LNCaP clone FGC (cell line): Measurements from ENCODE around the gene TBC1D20.

Experiments
- DNase-seq: peaks from one replicate; pipeline ENCODE4 v3.0.0-alpha.2; 2011; ENCODE audit warnings: low read depth
- H3K4me3 ChIP-seq: 2 replicates; pipeline ENCODE4 v1.5.1; 2011; ENCODE audit warnings: mild to moderate bottlenecking, low read depth, low read length, control low read depth
- CTCF ChIP-seq: IDR thresholded peaks from 2 replicates; pipeline ENCODE4 v1.5.1; 2012; ENCODE audit warnings: mild to moderate bottlenecking; ENCODE audit not compliant: control insufficient read depth, insufficient read depth; ENCODE audit errors: extremely low read depth

The TBC1D20 gene

DNA sequence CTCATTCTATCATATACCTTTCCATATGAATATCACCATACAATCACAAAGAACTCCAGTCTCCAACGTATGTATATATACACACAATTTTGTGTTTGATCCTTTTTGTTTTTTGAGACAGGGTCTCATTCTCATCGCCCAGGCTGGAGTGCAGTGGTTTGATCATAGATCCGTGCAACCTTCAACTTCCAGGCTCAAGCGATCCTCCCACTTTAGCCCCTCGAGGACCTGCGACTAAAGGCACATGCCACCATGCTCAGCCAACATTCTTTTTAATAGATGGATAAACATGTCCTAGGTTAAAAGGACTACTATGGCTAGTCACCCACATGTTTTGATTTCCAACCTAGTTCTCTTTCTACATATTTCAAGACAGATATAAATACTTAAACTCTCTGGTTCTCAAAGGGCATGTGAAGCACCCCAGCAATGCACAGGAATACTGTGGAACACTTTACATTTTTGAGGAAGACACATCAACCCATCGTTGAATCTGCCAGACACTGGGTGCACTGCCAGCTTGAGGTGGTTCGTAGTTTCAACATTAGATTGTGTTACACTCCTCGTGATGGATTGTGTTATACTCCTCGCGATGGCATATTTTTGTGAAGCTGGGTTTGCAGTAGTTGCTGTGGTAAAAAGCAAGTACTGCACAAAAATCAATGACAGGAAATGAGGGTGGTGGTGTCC lies 40.9 kb upstream of the TBC1D20 start:
- no peak overlapping the region for H3K4me3 ChIP-seq
- TF ChIP-seq CTCF, result no peak
- no peak for DNase-seq

DNA sequence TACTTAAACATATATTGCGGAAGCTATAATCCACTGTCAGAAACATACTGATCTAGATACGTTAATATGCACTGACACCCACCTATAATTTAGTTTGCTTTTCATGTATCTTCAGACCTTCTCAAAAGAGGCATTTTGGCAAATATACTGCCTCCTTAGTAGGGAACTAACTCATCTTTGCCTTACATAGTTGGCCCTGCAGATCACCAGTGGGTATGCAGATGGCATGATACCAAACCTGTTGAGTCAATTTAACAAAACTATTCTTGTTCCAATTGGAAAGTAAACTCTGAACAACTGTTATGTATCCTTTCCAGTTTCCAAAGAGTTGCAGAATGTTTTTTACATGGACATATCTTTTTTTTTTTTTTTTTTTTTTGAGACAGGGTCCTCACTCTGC lies 35.6 kb upstream of the TBC1D20 start:
- no peak for DNase-seq
- H3K4me3 ChIP-seq, result no peak overlapping the region
- TF ChIP-seq CTCF, result no peak

DNA sequence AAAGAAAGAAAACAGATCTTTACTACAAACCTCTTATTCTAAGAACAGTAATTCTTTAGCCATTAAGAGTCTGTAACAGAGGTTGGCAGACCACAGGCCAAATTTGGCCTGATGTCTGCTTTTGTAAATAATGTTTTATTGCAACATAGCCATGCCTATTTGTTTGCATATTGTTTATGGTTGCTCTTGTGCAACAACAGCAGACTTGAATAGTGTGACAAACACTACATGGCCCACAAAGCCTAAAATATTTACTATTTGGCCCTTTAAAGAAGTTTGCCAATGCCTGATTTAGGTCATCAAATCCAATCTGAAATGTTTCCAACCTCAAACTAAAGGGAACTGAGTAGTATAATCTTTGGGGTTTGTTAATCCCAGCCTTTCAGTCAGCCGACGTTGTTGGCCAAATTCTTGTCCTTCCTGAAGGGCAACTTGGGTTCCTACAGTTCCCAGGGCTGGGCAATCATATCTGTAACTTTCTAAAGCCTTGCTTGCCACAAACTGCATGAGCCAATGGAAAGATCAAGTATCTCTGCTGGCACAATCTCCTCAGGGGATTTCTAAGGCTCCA lies 33.9 kb upstream of the TBC1D20 start:
- peak; percentile 93 for DNase-seq
- TF ChIP-seq CTCF, result no peak
- peak overlapping the region; percentile 4; the same call in 1 of the 2 replicates for H3K4me3 ChIP-seq

GRCh38 chr20:492159-492558 lies 29.8 kb upstream of the TBC1D20 start:
- no peak overlapping the region for H3K4me3 ChIP-seq
- DNase-seq, result no peak
- no peak for TF ChIP-seq CTCF

DNA sequence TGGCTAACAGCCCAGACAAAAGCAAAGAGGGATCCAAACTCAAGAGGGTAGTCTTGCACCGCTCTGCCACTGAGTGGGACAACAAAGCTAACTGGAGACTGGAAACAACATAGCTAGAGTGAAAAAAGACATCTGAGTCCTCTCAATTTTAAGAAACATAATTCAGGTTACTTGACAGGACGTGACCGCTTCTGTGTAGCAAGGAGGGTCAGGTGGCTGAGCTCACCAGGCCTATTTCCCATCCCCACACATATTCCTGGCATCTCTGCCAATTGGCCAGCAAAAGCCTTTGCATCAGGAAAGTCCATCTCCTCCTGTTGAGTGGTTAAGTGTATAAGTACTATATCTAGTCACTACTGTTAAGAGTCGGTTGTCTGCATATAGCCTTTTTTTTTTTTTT lies 25.3 kb upstream of the TBC1D20 start:
- TF ChIP-seq CTCF, result no peak
- no peak for DNase-seq
- no peak overlapping the region for H3K4me3 ChIP-seq

DNA sequence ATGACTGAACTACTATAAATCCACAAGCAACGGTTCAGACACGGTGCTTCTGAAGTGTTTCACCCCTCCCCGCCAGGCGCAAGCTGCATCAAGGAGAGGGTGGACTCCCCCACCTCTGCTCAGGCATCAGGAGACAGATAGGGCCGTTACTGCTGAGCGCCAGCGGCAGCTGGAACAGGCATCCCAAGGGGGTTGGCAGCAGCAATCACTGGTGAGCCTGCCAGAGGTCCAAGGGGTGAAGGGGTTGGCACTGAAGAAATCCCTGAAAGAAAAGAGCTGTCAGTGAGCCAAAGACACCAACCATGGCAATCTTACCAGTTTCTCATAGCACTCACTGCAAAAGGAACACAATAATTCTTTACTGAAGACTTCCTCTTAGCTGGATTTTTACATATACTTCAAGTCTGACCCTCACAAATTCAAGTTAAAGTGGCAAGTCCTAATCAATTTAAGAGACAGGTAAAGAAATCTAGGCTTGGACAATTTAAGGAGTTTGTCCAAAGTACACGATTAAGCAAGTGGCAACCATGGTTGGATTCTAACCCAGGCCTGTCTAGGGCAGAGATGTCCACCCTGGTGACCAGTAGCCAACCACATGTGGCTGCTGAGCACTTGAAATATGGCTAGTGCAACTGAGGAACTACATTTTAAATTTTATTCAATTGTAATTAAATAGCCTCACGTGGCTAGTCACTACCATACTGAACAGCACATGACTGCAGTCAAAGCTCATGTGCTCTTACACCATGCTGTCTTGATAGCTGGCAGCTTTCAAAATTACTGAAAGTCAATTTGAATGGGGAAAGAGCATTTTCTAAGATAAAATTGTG lies 21.7 kb upstream of the TBC1D20 start:
- H3K4me3 ChIP-seq, result no peak overlapping the region
- no peak for TF ChIP-seq CTCF
- no peak for DNase-seq
